Lower leg skin (tissue), 4 donors: ENCODE data around the gene TRPV6. TPM values are rescaled to one million over a fixed set of nuclear protein-coding genes. Genes with fewer than 3 reads are reported as not detected.

Source experiments
- DNase-seq, 2 donors: peaks; one replicate each; pipeline ENCODE4 v3.0.0-alpha.2; 2019; ENCODE audit warnings: low spot score in 2 of 2
- H3K4me3 ChIP-seq: fragments of 200-600 bp; sonication (generic); 2 replicates; pipeline ENCODE4 v1.5.1; 2017; ENCODE audit warnings: mild to moderate bottlenecking, low read depth; ENCODE audit not compliant: poor library complexity, severe bottlenecking
- CTCF ChIP-seq, 3 donors: fragments of 450-650 bp; IDR thresholded peaks; one replicate each; pipeline ENCODE4 v1.5.1; 2016; ENCODE audit warnings: antibody characterized with exemption in 3 of 3, mild to moderate bottlenecking in 3 of 3, moderate library complexity in 2 of 3
- POLR2A ChIP-seq, 2 donors: fragments of 450-650 bp; IDR thresholded peaks; one replicate each; pipeline ENCODE4 v1.6.1; 2016 to 2017; ENCODE audit warnings: antibody characterized with exemption in 2 of 2, mild to moderate bottlenecking in 1 of 2, moderate library complexity in 1 of 2
- WGBS, 2 donors: methylation state at CpG; one replicate each; pipeline ENCODE4 v1.1.5; 2018; 5-methylcytosine and 5-hydroxymethylcytosine counted together
- intact Hi-C: fragments of 100-400 bp; cut with DNase I; formaldehyde crosslinking; loops from one replicate; pipeline ENCODE4 v1.15.0; 2023; ENCODE audit warnings: low total_unique reads
- total RNA-seq, 4 donors: library from RNA; depleted of rRNA; stranded (reverse); fragments of >200 nt; gene quantifications; one replicate each; pipeline ENCODE4 v1.1.0, GENCODE V29; 2016

The TRPV6 gene
- total RNA-seq, 4 donors from 2014 or later: 10.3 to 13.4 (median 11.5) TPM

GRCh38 chr7:142889816-142890215 is 4.3 kb upstream of the TRPV6 start:
- intact Hi-C loops: no loop called here
- no peak overlapping the region for H3K4me3 ChIP-seq
- TF ChIP-seq POLR2A (IDR thresholded peaks at IDR 0.05) (no peak), CTCF (IDR thresholded peaks at IDR 0.05) (no peak)
- WGBS, 2 donors: 46 to 68% methylated on average over 3 of the region's 3 CpGs
- DNase-seq: peak in 1 of 2 donors; percentile 32

- intact Hi-C loops: no loop called here
- no peak overlapping the region for H3K4me3 ChIP-seq
- TF ChIP-seq CTCF (IDR thresholded peaks at IDR 0.05) (no peak), POLR2A (IDR thresholded peaks at IDR 0.05) (no peak)
- peak in 1 of 2 donors; percentile 53 for DNase-seq
- WGBS, 2 donors: 88 to 94% methylated on average over 12 of the region's 12 CpGs
These were observed 1.9 kb upstream of the TRPV6 start for GRCh38 chr7:142887282-142888015.

GRCh38 chr7:142886866-142887265 is 1.3 kb upstream of the TRPV6 start:
- WGBS, 2 donors: 40 to 44% methylated on average over 7 of the region's 7 CpGs
- peak in 1 of 2 donors; percentile 66 for DNase-seq
- TF ChIP-seq CTCF (IDR thresholded peaks at IDR 0.05) (no peak), POLR2A (IDR thresholded peaks at IDR 0.05) (no peak)
- no peak overlapping the region for H3K4me3 ChIP-seq
- intact Hi-C loops: no loop called here

DNA sequence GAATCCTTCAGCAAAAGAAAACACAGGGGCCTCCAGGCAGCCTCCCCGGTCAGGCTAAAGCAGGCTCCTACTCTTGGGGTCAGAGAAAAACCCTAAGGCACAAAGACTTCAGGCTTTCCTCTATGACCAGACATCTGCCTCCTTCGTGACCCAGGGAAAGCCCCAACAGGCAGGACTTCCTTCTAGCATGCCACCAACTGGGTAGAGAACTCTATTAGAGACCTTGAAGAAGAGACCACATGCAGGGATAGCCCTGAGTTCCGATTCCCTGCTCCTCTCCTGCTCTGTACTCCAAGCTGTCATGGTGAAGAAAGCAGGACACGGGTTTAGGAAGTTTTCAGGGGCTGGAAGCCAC is 1.3 kb downstream of the TRPV6 start:
- intact Hi-C loops: no loop called here
- no peak for TF ChIP-seq POLR2A (IDR thresholded peaks at IDR 0.05)
- no peak for TF ChIP-seq CTCF (IDR thresholded peaks at IDR 0.05)
- no peak overlapping the region for H3K4me3 ChIP-seq
- DNase-seq: peak in 1 of 2 donors; percentile 76
- 74 to 80% methylated on average over 4 of the region's 4 CpGs for WGBS, 2 donors

GRCh38 chr7:142883571-142884285 is 1.8 kb downstream of the TRPV6 start:
- TF ChIP-seq CTCF (IDR thresholded peaks at IDR 0.05) (no peak), POLR2A (IDR thresholded peaks at IDR 0.05) (no peak)
- no peak overlapping the region for H3K4me3 ChIP-seq
- no peak for DNase-seq
- intact Hi-C loops: no loop called here
- 85 to 89% methylated on average over 7 of the region's 7 CpGs for WGBS, 2 donors
